ENCODE results near the gene PKD2L1. TPM values are rescaled to one million over a fixed set of nuclear protein-coding genes. Genes with fewer than 3 reads are reported as not detected.

PKD2L1 gene
- total and polyA plus RNA-seq, 9 of the 15 experiments (the other 6 are each of a cell fraction or from before 2014, with no cell fraction given), result not detected

- no peak for TF ChIP-seq THAP7 (CRISPR knock-in tag; IDR thresholded peaks at IDR 0.05)
- TF ChIP-seq EZH2 (IDR thresholded peaks at IDR 0.05; ENCODE audit: borderline replicate concordance, low read depth, low read length), result no peak
- peak; percentile 56; the same call in 1 of the 2 replicates for TF ChIP-seq STAT5A (IDR thresholded peaks at IDR 0.05; ENCODE audit: borderline replicate concordance, low read length)
- TF ChIP-seq ZBTB2 (IDR thresholded peaks at IDR 0.05), result peak; percentile 87
- TF ChIP-seq SMARCC2 (IDR thresholded peaks at IDR 0.05; ENCODE audit: low read depth), result peak; percentile 88
- TF ChIP-seq ZNF511 (CRISPR knock-in tag; IDR thresholded peaks at IDR 0.05), result no peak
- TF ChIP-seq TAL1 (IDR thresholded peaks at IDR 0.05), result peak; percentile 90
- peak; percentile 69; the same call in 1 of the 2 replicates for TF ChIP-seq PHB2 (IDR thresholded peaks at IDR 0.05; ENCODE audit: low read depth)
- TF ChIP-seq TEAD1 (CRISPR knock-in tag; IDR thresholded peaks at IDR 0.05), result peak in 1 of 2 experiments; percentile 3; a peak in 1 of 4 replicates
- no peak for TF ChIP-seq NR3C1 (CRISPR knock-in tag; IDR thresholded peaks at IDR 0.05)
- TF ChIP-seq SMAD4 (CRISPR knock-in tag; conservative IDR thresholded peaks at IDR 0.05), result 0 out of 2 replicates have a peak, but pooled peaks have one; percentile 40
- TF ChIP-seq TEAD4 (IDR thresholded peaks at IDR 0.05; ENCODE audit: low read length), result peak; percentile 88
- no peak for TF ChIP-seq TEAD4 (CRISPR knock-in tag; IDR thresholded peaks at IDR 0.05; ENCODE audit: borderline replicate concordance)
- no peak for TF ChIP-seq ZC3H4 (CRISPR knock-in tag; IDR thresholded peaks at IDR 0.05; ENCODE audit: borderline replicate concordance)
- 0 out of 2 replicates have a peak, but pooled peaks have one; percentile 50 for TF ChIP-seq CUX1 (CRISPR knock-in tag; IDR thresholded peaks at IDR 0.05)
- no peak for TF ChIP-seq E2F4 (CRISPR knock-in tag; IDR thresholded peaks at IDR 0.05; ENCODE audit: low read depth)
- peak; percentile 100 for TF ChIP-seq SOX6 (IDR thresholded peaks at IDR 0.05)
- no peak for TF ChIP-seq HMGN3 (IDR thresholded peaks at IDR 0.05; ENCODE audit: borderline replicate concordance, extremely low read depth, insufficient read length, low read depth, low read length)
- TF ChIP-seq GATA2 (CRISPR knock-in tag; IDR thresholded peaks at IDR 0.05), result 0 out of 2 replicates have a peak, but pooled peaks have one; percentile 40
- no peak for TF ChIP-seq ZNF445 (CRISPR knock-in tag; IDR thresholded peaks at IDR 0.05; ENCODE audit: low read depth)
- peak; percentile 51; the same call in 1 of the 2 replicates for TF ChIP-seq SUPT5H (IDR thresholded peaks at IDR 0.05)
Observed at GRCh38 chr10:100359030-100359432, 29.0 kb upstream of the PKD2L1 start (continued).
